Hematopoietic multipotent progenitor cell treated with erythropoietin and hydrocortisone succinate and interleukin-3 and kit ligand, for 15 days (in vitro differentiated cells): ENCODE measurements around the gene TAX1BP1.
A peak's percentile ranks its signal among the peaks of the same experiment; 100 is the strongest.

Experiments used
- DNase-seq: peaks from one replicate; pipeline ENCODE4 v3.0.0-alpha.2; 2015; ENCODE audit warnings: low spot score

Gene TAX1BP1

GRCh38 chr7:27781188-27781587 is 41.2 kb downstream of the TAX1BP1 start:
- no peak for DNase-seq

- DNase-seq, result no peak
These were observed 42.9 kb downstream of the TAX1BP1 start for GRCh38 chr7:27782849-27783248.

DNA sequence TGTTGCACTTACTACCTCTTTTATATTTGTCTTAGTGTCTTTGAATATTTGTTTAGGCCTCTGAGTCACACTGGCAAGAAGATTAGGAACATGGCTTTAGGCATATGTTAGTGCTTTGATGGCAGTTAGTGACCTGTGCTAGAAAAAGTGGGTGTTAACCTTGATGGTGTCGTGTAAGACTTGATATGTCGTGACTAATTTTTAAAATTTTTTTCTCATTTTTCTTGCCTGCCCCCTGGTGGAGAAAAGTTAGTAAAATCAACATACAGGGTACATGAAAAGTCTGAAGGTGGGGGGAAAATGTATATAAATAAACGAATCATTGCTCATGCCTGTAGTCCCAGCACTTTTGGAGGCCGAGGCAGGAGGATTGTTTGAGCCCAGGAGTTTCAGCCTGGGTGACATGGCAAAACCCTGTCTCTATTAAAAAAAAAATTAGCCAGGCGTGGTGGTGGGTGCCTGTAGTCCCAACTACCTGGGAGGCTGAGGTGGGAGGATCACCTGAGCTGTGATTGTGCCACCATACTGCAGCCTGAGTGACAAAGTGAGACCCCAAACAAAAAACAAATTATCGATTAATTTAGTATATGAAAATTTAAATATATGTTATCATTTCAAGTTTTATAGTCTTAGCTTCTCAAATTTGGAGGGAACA is 44.6 kb downstream of the TAX1BP1 start:
- DNase-seq, result peak; percentile 86

DNA sequence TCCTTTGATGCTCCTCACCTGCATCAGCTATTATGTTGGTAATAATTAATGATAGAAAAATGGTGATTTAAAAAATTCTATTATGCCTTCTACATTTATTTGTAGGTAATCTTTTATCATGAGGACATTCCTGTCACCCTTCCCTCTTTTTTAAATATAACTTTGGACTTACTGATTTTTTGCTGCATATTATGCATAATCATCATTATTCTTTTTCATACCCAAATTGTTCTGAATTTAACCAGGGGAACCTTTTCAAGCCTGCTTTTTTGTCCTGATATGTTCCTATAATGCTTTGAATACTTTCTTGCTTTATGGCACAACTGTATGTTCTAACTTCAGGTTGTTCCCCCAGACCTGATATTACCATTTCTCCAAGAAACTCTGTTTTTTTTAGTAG is 48.5 kb downstream of the TAX1BP1 start:
- DNase-seq, result no peak

DNA sequence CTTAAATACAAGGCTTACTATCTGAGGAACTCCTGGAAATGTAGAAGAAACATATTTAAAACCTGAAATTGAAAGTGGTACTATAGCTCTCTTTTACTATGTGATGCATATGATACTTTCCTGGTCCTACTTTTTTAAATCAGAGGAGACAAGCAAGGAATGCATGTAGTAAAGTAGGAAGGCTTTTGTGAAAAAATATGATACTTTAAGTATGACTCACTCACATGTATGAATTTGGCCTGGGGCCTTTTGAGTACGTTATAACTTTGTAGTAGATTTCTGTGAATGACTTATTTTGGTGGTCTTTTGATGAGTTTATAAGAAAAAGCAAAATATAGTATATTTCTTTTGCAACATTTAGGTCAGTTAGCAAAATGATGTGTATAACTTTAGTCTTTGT is 53.8 kb downstream of the TAX1BP1 start:
- no peak for DNase-seq

GRCh38 chr7:27795977-27796376 is 56.0 kb downstream of the TAX1BP1 start:
- no peak for DNase-seq

DNA sequence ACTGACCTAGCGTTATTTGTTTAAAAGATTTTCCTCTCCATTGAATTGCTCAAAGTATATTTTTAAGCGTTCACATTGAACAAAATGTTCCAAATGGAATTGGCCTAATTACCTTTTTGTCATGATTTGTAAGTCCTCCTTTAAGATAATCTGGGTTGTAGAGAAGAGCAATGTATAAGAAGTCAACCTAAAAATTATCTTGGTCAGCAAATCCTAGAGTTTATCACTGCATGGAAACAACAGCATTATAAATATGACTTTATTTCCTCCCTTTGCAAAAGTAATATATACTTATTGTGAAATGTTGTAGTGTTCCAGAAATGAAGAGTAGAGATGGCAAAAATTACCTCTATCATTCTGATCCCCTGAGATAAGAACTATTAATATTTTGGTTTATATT is 59.2 kb downstream of the TAX1BP1 start:
- DNase-seq, result no peak

- DNase-seq, result no peak
These were observed 63.0 kb downstream of the TAX1BP1 start for GRCh38 chr7:27802999-27803398.

DNA sequence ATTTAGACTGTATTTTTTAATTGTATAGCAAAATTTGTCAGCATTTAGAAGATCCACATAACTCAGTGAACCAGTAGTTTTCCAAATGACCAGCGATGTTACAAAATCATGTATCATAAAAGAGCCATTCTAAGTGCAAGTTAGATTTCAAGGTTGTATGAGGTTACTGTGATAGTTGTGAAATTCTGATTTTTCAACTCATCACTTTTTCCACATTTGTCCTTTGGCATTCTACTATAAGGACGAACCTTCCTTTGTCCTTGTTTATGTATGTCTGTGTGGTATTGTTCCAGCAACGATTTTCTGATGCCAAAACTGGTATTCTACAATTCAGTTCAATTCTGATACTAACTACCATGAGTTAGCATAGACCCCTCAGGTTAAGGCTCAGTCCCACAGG is 64.2 kb downstream of the TAX1BP1 start:
- DNase-seq, result no peak

GRCh38 chr7:27808626-27809025 is 68.7 kb downstream of the TAX1BP1 start:
- no peak for DNase-seq

GRCh38 chr7:27810186-27810585 is 70.2 kb downstream of the TAX1BP1 start:
- DNase-seq, result no peak

DNA sequence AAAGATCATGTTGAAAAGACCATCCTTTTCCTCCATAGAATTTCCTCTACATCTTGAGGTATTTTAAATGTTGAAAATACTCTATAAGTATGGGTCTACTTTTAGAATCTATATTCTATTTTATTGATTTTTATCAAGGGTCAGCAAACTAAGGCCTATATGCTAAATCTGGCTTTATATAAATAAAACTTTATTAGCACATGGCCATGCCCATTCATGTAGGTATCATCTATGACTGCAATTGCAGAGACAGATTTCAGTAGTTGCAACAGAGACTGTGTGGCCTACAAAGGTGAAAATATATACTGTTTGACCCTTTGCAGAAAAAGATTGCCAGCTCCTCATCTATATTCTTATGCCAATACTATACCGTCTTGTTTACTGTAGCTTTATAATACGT is 72.7 kb downstream of the TAX1BP1 start:
- DNase-seq, result no peak

DNA sequence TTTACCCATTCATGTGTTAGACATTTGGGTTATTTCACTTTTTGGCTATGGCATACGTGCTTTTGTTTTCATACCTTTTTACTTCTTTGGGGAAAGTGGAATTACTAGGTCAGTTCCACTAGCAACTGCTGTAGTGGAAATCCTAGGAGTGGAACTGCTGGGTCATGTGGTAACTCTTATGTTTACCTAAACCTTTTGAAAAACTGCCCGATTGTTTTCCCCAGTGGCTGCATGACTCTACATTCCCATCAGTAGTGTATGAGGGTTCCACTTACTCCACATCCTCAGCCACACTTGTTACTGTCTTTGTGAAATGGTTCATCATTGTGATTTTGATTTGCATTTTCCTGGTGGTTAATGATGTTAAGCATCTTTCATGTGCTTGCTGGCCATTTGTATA is 82.3 kb downstream of the TAX1BP1 start:
- no peak for DNase-seq

- DNase-seq, result no peak
These were observed 85.9 kb downstream of the TAX1BP1 start for GRCh38 chr7:27825891-27826290.

- no peak for DNase-seq
These were observed 86.4 kb downstream of the TAX1BP1 start for GRCh38 chr7:27826357-27826756.

DNA sequence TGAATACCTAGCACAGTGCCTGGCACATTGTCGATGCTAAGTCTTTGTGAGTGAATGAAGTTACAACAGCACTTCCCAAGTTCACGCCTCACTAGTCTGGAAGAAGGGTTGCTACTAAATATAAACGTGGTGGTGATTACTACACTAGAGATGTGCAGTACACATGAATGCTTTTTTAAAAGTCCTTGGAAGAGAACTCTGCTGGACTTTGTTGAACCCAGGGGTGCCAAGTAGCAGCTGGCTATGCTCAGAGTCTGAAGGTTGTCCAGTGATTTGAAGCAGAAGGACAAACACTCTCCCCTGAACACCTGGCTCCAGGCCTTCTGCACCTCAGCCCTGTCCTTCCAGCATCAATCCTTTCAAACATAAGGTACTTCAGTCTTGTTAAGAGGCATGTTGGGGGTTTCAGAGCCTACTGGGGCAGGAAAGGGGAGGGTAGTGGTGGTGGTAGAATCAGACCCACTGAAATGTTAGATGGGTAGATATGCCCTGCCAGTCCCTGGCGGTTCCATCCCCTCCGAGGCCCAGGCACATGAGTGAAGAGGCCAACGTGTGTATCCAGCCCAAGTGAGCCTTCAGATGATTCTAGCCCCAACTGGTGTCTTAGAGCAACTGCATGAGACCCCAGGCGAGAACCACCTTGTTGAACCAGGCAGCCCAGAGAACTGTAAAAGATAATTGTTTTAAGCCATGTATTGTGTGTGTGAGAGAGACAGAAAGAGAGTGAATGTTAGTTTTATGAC is 94.4 kb downstream of the TAX1BP1 start:
- DNase-seq, result no peak

GRCh38 chr7:27835376-27835775 is 95.4 kb downstream of the TAX1BP1 start:
- DNase-seq, result no peak

DNA sequence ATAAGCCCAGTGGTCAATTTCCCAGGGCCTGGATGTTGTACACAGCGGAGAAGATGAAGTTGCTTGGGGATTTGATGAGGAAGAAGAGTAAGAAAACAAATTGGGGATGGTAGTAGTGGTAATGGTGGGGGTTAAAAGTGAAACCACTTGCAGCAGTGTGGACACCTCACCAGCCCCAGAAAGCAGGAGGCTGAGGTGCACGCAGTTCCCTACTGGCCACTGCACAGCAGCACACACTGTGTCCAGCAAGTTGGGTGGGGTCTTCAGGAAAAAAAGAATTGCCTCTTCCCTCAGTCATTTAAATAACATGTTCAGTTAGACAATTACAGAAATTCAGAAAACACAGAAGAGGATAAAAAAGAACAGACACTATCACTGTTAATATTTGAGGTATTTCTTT is 96.6 kb downstream of the TAX1BP1 start:
- DNase-seq, result no peak

- no peak for DNase-seq
These were observed 99.1 kb downstream of the TAX1BP1 start for GRCh38 chr7:27839099-27839498.

DNA sequence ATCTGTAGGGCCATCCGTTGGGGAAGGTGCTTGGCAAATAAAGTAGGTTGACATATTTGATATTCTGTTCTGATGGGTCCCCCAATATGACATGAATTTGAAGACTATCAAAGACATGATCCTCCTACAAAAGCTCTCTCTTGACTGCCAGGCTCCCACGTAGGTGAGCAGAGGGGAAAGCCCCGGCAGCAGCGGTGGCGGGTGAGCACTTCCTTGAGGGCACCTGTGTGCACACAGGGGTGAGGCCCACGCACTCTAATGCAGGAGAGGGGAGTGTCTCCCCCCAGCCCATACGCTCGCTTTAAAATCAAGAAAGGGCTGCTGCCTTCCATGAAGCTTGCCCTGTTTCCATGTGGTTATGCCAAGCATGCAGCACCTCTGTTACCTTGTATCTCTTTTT is 100.4 kb downstream of the TAX1BP1 start:
- no peak for DNase-seq

DNA sequence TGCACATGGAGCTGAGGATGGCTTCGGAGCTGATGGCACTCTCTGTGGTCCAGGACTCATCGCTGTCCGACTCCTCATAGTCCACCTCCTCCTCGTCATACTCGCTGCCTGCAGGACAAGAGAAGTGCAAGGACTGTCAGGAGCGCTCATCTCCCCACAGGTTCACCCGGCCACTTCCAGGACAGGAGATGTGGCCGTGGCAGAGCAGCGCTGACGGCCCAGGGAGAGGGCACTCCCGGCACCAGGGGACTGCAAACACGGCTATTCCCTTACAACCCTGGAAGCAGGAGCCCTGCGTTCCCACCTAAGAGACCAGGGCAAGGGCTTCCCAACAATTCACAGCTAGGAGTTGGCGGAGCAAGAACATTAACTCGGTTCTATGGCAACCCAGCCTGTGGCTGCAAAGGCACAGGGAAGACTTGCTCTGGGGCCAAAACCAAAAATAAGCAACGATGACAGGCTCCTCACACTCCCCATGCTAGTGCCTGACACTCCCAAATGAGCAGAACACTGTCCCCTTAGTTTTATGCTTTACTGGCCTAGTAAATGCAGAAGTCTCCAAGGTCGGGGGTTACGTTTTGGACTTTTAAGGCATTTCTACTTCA is 100.9 kb downstream of the TAX1BP1 start:
- DNase-seq, result no peak

DNA sequence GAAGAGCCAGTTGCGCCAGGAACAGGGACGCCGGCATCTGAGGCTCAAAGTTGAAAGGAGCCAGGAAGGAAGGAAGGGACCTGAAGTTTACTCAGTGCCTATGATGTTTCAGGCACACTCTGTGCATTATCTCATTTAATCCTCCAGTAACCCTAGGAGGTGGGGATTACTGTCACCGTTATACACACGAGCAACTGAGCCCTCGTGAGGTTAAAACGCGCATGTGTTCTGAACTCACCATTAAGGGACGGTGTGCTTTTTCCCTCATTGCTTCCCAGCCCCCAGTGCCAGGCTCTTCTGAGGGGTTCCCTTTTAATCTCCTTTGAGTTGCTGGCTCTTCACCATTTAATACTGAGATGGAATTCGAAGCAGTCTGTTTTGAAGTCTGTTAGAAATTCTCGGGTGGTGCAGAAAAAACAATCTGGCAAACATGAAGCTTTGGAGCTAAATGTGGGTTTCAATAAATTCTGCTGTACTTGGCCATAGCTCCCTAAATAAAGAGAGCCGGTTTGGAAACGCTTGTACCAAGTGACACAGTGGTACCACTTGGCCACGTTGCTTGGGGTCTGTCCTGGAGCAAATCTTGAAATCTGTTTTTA is 102.2 kb downstream of the TAX1BP1 start:
- no peak for DNase-seq

DNA sequence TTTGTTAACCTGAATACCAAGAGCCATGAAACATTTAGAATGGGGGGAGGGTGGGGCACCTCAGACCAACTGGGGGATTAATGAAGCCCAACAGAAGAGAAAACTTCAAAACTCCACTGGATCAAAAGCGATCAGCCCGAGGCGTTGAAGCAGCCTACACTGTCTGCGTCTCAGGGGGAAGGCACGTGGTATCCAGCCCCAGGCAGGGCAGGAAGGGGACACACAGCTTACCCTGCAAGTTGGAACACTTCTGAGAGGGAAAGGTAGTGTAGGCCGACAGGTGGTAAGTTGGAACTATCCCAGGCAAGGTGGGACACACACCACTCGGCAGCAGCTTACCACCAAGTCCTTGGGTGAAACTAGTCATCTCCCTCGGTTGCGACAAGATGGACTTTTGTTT is 102.9 kb downstream of the TAX1BP1 start:
- DNase-seq, result no peak
